Left ventricle myocardium inferior (tissue), 1 donor: ENCODE data around the gene USP20. TPM values are rescaled to one million over a fixed set of nuclear protein-coding genes. Genes with fewer than 3 reads are reported as not detected.

Experiments
- DNase-seq: peaks from one replicate; pipeline ENCODE4 v3.0.0-alpha.2; 2020
- H3K27ac ChIP-seq: fragments of 200-600 bp; replicated peaks from 2 replicates; pipeline ENCODE4 v1.8.0; 2021
- H3K27me3 ChIP-seq: fragments of 200-600 bp; 2 replicates; pipeline ENCODE4 v1.8.0; 2021; ENCODE audit warnings: low read depth
- H3K36me3 ChIP-seq: fragments of 200-600 bp; 2 replicates; pipeline ENCODE4 v1.8.0; 2021
- H3K4me1 ChIP-seq: fragments of 200-600 bp; 2 replicates; pipeline ENCODE4 v1.8.0; 2021
- H3K4me3 ChIP-seq: fragments of 200-600 bp; 2 replicates; pipeline ENCODE4 v1.8.0; 2021; ENCODE audit warnings: mild to moderate bottlenecking, moderate library complexity
- H3K9me3 ChIP-seq: fragments of 200-600 bp; replicated peaks from 2 replicates; pipeline ENCODE4 v1.8.0; 2021
- intact Hi-C: fragments of 100-400 bp; cut with micrococcal nuclease; formaldehyde crosslinking; loops from one replicate; pipeline ENCODE4 v1.11.0; 2022
- total RNA-seq: library from RNA; stranded (reverse); fragmentation: NEBNext Ultra II Directional; extraction: Animal tissue kit (Norgen Biotek cat#: 25700); gene quantifications from one replicate; pipeline ENCODE4 v1.2.1, GENCODE V29; 2021
- TF ChIP-seq, protein P1 (sequence below): fragments of 200-600 bp; IDR thresholded peaks from 2 replicates; pipeline ENCODE4 v1.8.0; 2021; ENCODE audit warnings: antibody characterized with exemption, mild to moderate bottlenecking, borderline replicate concordance
- donor health status: DM: no; HTN: yes; CAD: no; lungs with severe emphysema.

USP20 gene
- total RNA-seq, 1 donor from 2014 or later: 13.2 TPM

DNA sequence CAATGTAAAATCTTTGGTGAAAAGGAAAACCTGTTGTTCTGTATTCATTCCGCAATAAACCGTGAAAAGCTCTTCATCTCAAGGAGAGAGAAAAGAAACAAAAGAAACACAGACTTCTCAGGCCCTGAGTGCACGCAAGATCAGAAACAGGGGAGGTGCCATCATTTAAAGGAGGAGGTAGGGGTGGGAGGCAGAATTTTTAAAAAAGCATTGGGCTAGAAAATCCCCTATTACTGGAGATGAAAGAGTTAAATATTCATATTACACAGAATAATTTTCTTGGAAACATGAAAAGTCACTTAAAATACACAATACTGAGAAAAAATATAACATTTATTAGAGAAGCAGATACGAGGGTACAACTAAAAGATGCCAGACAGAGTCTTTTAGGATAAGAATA, 56.3 kb downstream of the USP20 start:
- no peak overlapping the region for H3K4me3 ChIP-seq
- peaks cover 28% of the 10 kb centered on the region for H3K4me1 ChIP-seq
- no peaks in the 10 kb centered on the region for H3K9me3 ChIP-seq
- peaks cover 31% of the 10 kb centered on the region for H3K36me3 ChIP-seq
- H3K27me3 ChIP-seq: no peaks in the 10 kb centered on the region
- no peak for DNase-seq
- intact Hi-C loops: no loop called here
- H3K27ac ChIP-seq: peak overlapping the region; percentile 19
- TF ChIP-seq, protein P1, sequence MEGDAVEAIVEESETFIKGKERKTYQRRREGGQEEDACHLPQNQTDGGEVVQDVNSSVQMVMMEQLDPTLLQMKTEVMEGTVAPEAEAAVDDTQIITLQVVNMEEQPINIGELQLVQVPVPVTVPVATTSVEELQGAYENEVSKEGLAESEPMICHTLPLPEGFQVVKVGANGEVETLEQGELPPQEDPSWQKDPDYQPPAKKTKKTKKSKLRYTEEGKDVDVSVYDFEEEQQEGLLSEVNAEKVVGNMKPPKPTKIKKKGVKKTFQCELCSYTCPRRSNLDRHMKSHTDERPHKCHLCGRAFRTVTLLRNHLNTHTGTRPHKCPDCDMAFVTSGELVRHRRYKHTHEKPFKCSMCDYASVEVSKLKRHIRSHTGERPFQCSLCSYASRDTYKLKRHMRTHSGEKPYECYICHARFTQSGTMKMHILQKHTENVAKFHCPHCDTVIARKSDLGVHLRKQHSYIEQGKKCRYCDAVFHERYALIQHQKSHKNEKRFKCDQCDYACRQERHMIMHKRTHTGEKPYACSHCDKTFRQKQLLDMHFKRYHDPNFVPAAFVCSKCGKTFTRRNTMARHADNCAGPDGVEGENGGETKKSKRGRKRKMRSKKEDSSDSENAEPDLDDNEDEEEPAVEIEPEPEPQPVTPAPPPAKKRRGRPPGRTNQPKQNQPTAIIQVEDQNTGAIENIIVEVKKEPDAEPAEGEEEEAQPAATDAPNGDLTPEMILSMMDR: no peak

DNA sequence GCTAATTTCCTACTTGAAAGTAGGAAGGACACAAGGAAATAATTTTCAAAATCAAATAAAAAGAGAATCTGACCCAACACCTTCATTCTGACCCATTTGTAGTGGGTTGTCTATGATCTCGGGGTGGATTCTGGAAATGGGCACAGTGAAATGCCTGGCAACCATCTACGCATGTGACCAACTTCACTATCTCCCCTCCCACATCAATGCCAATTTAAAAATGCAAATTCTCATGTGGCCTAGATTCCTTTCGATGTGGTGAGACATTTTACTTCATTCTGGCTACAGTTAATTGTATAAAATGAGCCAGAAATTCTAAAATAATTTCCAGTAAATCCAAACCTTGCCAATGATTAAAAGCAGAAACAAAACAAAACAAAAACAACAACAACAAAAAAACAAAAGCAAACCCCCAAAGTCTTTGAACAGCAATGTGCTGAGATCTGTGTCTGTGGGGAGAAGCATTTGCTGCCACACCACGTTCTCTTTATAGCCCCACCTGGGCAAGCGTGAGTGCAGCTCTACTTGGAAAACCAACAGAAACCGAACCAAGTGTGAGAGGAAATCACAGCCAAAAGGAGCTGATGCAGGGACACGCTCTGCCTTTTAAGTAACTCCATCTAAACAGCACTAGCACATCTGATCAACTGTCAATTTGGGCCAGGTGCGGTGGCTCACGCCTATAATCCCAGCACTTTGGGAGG, 59.0 kb downstream of the USP20 start:
- Histone ChIP-seq H3K36me3 (peaks cover 38% of the 10 kb centered on the region), H3K4me1 (peaks cover 12% of the 10 kb centered on the region)

GRCh38 chr9:129895376-129896268, 60.4 kb downstream of the USP20 start:
- TF ChIP-seq, protein P1: no peak
- H3K36me3 ChIP-seq: peaks cover 41% of the 10 kb centered on the region
- intact Hi-C loops: no loop called here
- no peak overlapping the region for H3K27ac ChIP-seq
- no peak overlapping the region for H3K4me3 ChIP-seq
- peaks cover 8% of the 10 kb centered on the region for H3K4me1 ChIP-seq
- no peaks in the 10 kb centered on the region for H3K9me3 ChIP-seq
- DNase-seq: no peak
- no peaks in the 10 kb centered on the region for H3K27me3 ChIP-seq

More for the DNA sequence above, 59.0 kb downstream of the USP20 start:
- no peak for DNase-seq
- Histone ChIP-seq H3K27ac (no peak overlapping the region), H3K9me3 (no peaks in the 10 kb centered on the region), H3K27me3 (no peaks in the 10 kb centered on the region), H3K4me3 (no peak overlapping the region)
- TF ChIP-seq, protein P1: no peak
- intact Hi-C loops: no loop called here

DNA sequence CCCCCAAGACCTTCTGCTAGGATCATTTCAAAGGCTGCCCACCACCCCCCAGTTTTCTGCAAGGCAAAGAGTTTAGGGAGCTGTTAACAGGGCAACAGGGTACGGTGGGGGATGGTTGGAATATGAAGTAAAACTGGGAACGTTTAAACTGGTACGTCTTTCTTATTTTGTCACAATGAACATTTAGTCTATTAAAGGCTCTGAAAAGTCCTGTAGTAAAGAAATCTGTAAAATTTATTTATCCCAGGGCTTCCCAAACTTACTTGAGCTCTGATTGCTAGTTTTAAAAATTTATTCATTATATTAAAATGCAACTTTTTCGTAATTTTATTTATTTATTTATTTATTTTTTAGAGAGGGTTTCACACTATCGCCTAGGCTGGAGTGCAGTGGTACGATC, 62.0 kb downstream of the USP20 start:
- Histone ChIP-seq H3K27me3 (no peaks in the 10 kb centered on the region), H3K4me3 (no peak overlapping the region), H3K27ac (no peak overlapping the region), H3K4me1 (peaks cover 8% of the 10 kb centered on the region), H3K9me3 (no peaks in the 10 kb centered on the region), H3K36me3 (peaks cover 53% of the 10 kb centered on the region)
- DNase-seq: no peak
- TF ChIP-seq, protein P1: no peak
- intact Hi-C loops: no loop called here

- no peak for DNase-seq
- Histone ChIP-seq H3K27ac (no peak overlapping the region), H3K4me3 (no peak overlapping the region), H3K36me3 (peaks cover 62% of the 10 kb centered on the region), H3K27me3 (no peaks in the 10 kb centered on the region), H3K4me1 (peaks cover 8% of the 10 kb centered on the region), H3K9me3 (no peaks in the 10 kb centered on the region)
- intact Hi-C loops: no loop called here
- TF ChIP-seq, protein P1: no peak
Measured at GRCh38 chr9:129898185-129898584, 62.9 kb downstream of the USP20 start.
